NCI-H82 treated with DMSO at 0.1 percent for 48 hours (cell line): Measurements from ENCODE around the gene ITPR2.
"Not testable (repeated sequence)": the region's sequence is repeated elsewhere in the genome, so short reads cannot be mapped to it uniquely, and the experiment has no call there.

Experiments used
- DNase-seq: peaks from one replicate; lab custom pipeline; 2025; ENCODE audit not compliant: unreplicated experiment; lab: John Stamatoyannopoulos, UW

ITPR2 gene

DNA sequence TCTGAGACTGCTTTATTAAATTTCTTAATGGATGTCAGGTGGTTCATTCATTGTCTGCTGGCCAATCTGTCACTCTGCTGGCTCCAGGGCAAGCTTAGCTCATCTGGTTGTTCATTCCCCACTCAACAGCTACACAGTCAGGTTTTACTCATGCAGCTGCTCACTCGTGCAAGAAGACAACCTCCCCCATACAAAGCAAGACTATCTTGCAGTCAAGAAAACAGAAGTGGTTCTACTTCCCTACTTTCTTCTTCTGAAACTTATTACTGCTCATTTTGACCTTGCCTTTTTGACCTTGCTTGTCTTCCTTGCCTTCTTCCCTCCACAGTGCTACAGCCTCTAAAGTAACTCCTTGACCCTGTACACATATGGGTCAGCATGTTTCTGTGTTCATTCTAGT, 359.7 kb downstream of the ITPR2 start:
- DNase-seq, result no peak

DNA sequence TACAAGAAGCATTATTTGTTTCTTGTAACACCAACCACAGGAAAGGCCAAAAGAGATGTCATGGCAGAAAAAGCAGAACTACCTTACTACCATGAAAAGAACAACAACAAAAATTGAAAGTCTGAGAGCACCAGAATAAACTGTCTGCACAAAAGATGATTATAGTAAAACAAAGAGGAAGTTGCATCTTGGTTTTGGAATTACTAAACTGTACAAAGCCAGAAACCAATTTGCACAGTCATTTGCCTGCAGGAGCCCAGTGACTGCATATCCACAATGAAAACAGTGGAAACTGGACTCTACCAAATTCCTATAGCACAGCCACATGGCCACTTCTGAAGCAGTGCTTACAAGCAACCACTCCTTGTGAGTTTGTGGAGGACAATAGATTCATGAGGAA, 361.4 kb downstream of the ITPR2 start:
- DNase-seq, result no peak

DNA sequence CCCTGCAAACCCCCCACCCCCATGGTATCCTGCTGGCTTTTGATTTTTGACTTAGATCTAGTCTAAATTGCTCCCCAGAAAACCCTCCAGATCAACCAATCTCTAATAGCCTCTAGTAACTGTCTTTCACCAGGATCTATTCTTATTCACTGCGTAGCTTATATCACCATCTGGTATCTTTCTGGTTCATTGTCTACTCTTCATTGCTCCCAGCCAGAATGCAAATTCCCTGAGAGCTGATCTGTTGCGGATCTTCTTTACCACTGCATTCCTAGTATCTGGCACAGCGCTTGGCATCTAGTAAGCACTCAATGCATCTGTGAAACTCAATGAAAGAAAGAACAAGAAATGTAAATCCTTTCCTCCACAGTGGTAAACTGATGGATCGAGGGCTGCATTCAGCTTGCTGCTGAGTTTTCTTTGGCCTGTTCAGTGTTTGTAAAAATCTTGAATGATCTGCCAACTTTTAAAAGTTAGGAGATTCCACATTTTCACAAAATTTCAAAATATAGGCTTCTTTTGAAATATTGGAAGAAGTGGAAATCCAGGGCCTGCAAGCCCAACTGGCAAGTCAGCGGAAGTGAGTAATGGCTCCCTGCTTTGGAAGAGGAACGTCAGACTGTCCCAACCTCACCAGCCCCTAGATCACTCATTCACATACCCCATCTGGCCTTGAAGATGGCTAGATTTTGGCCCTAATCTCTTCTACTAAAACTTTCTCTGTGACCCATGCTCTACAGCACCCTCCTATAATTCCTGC, 363.4 kb downstream of the ITPR2 start:
- no peak for DNase-seq

DNA sequence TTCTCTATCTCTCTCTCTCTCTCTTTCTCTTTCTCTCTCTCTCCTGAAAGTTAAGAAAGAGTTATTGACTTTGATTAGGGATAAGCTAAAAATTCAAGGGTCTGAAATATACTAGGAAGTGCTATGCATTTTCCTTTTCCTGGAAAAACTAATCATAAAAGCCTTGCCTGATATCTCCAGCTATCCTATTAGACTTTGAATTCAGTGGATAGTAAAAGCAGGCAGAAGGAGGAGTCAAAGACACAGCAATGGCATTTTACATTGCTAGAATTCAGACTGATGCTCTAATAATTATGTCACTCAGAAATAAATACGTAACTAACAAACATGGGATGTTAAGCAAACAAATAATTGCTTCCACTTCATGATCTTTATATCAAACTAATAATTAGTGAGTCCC, 365.6 kb downstream of the ITPR2 start:
- no peak for DNase-seq

DNA sequence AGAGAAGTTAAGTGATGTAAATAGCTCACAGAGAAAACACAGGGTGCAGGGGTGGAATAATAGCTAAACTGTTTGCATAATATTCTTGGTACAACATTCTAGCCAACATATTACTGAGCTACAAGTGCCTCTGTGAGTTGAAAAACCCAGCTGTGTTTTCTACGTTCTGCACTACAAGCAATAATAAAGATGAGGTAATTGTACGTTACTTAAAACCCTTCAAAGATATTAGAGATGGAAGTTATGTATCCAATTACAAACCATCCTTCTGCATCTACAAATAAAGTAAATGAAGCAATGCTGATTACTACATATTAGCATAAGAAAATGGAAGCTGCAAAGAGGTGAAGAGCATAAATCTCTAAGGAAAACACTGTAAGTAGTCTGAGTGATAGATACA, 366.3 kb downstream of the ITPR2 start:
- DNase-seq, result no peak

DNA sequence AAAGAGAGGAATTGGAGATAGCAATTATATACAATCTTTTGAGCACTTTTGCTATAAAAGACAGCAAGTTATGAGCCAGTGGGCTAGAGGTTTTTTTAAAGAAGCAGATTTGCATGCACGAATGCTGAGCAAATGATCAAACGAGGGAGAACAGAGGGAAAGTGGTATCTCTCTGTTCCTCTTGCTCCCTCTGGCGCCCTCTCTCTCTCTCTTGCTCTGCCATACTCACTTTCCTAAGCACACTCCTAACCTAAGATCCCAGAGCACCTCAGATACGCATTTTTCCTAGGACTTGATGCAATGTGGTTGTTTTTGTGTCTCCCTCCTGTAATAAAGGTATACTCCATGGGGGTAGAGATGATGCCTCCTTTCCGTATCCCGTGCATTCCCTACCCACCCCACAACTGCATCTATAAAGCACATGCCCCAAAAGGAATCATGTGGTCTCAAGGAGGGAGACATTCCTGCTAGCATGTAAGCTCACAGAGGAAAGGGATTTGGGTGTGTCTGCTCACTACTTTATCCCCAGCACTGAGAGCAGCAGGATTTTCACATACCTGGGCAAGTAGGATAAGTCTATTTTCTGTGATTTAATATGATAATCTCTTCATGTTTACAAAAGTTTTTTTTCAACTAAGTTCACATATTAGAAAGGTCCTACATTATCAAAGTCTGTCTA, 367.4 kb downstream of the ITPR2 start:
- DNase-seq, result no peak

DNA sequence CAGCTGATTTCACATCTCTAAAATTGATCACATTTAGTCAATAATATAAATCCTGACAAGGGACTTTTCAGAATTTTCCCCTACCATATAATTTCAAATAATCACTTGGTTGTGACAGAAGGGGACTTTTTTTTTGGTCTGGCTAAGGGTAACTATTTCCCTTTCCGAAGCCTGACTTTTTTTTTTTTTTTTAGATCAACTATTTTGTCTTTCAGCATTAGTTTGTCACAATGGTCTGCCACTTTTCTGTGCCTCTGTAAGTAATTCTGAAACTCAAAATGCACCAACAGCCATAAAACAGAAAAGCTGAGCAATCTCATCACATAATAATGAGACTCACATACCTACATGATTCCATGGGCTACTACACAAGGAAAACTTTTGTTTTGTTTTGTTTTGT, 371.2 kb downstream of the ITPR2 start:
- no peak for DNase-seq

DNA sequence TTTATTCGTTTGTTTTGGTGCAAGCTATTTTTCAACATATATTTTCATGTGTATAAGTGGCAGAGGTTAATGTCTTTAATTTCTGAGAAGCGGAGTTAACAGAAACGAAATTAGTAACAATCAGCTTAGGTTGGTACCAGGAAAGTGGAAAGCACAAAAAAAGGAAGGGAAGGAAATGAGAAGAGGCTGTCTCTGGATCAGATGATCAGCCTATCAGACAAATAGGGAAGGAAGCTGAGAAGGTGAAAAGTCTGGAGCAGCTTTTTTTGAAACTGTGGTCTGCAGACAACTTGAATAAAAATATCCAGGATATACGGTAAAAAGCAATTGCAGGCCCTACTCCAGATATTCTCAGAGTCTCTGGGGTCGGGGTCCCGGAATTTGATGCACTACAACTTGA, 372.6 kb downstream of the ITPR2 start:
- no peak for DNase-seq

DNA sequence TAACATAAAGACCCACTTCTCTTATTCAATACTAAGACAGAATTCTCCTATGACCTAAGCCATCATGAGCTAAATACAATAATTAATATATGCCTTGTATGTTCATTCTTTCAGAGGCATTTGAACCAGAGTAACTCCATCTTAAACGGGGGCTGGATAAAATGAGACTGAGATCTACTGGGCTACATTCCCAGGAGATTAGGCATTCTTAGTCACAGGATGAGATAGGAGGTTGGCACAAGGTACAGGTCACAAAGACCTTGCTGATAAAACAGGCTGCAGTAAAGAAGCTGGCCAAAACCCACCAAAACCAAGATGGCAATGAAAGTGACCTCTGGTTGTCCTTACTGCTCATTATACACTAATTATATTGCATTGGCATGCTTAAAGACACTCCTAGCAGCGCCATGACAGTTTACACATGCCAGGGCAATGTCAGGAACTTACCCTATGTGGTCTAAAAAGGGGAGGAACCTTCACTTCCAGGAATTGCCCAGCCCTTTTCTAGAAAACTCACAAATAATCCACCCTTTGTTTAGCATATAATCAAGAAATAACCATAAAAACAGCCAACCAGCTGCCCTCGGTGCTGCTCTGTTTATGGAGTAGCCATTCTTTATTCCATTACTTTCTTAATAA, 376.9 kb downstream of the ITPR2 start:
- no peak for DNase-seq

DNA sequence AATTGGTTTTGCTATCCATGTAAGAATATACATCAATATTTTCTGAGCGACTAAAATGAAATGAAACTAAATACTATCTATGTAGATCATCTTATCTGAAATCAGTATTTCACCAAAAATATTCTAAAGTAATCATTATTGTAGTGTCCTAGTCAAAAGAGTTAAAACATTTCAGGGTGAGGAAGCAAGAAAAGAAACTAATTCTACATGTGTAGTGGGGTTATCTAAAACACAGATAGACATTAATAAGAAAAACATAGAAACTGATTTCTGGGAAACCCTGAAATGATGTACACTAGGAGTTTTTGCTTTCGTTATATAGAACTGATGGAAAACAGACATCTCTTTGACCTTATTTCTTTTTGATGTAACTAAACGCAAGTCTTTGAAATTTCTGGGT, 379.7 kb downstream of the ITPR2 start:
- DNase-seq, result no peak

DNA sequence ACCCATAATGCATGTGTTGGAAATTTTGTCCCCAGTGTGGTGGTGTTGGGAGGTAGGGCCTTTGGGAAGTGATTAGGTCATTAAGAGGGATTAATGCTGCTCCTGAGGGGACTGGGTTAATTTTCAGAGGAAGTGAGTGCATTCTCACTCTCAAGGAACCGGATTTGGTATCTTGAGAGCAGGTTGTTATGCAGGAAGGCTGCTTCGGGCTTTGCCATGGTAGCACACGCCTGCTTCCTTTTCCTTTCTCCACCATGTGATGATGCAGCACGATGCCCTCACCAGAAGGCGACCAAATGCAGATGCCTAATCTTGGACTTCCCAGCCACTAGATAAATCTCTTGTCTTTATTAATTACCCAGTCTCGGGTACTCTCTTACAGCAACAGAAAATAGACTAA, 380.5 kb downstream of the ITPR2 start:
- peak; percentile 41 for DNase-seq

DNA sequence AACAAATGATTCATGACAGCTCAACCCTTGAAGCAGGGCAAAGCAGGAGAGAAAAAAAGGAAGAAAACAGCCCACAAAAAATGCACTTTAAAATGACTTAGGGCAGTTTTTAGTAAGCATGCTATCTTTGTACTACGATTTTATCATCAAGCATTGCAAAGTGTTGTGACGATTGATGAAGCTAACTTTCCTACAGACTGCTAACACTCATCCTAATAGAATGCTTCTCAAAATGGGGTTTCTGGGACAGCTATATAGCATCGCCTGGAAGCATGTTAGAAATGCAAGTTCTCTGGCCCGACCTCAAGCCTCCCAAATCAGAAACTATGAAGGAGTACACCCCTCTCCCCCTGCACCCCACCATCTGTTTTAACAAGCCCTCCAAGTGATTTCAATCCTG, 381.2 kb downstream of the ITPR2 start:
- no peak for DNase-seq

DNA sequence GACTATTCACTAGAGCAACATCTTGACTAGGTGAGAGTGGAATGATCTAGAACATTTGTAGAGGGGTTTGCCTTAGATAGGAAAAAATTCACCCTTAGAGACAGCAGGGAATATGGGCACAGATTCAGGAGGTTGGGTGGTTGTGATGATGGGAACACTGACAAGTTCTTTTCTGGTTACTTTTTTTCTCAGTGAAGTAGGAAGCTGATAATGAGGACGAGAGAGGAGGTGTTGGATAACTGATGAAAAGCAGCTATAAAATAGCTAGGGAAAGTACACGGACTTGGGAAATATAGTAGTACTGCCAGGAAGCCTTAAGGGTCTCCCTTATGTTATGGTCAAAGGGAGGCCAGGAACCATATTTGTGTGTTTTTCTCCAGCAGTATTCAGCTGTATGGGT, 387.1 kb downstream of the ITPR2 start:
- DNase-seq, result no peak

DNA sequence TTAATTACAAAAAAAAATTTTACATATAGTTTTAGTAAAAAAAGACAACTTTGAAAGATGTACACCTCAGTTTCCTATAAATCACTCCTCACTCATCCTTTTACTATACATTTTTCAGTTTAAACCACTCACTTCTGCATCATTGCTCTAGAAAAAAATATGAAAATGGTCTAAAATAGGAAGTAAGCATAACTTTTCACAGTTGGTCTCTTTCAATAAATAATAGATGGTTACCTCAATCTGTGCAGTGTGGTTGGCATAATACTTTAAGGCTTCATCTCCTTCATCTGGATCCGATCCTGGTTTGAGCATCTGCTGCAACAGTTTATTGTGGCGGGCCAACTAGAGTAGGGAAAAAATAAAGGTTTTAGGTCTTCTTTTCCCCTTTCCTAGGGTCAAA, 389.7 kb downstream of the ITPR2 start:
- no peak for DNase-seq

DNA sequence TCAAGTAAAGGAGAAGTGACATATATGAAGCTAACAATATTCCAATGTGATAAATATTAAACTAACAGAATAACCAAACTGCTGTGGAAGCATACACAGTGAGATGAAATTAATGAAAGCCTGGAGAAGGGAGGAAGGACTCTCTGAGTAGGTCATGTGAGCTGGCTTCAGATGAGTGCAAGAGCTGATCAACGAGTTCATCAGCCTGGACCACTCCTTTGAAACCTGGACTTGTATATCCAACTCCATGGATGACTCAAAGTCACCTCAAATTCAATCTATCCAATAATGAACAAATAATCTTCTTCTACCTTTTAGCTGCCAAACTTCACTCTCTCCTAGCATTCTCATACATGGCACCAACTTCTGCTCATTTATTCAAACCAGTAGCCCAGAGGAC, 391.6 kb downstream of the ITPR2 start:
- no peak for DNase-seq

DNA sequence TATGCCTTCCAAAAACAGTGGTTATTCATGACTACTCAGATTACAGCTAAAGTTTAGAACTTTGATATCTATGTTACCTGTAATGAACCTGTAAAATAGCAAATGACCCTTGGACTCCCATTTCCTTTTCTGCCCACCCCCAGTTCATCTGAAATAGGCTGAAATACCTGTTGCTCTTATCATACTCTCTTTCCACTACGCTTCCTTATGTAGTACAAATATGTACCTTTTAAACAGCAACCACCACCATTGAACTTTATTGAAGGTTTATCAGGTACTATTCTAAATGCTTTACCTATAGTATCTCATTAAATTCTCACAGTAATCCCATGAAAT, 398.0 kb downstream of the ITPR2 start:
- DNase-seq, result no peak

DNA sequence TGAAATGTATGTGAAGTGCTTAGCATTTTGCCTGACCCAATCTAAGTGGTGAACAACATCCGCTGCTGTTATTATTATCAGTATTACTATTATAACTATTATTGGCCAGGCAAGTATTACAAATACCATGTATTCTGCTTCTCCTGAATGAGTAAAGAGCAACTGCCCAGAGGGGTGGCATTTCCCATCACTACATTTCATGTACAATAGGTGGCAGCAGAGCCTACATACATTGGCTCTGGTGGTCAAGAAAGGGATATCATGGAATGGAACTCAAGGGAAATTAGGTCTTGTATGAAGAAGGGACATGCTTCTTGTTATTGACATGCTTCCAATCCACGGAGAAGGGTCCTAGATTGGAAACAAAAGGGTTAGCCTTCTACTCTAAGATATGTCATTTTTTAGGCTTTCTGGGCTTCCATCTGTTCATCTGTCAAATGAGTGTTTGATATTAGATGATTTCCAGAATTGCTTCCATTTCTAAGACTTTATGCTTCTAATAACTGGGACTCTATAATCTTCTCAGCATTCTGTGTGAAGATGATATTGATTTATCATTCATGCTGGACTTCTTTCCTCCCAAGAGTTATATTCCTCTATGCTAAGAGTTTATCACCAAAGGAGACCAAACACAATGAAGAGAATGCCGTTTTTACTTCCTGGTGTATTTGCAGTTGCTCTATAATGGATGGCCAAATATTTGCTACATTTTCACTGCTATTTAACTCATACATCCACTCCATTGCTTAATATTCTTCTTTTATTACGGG, 398.5 kb downstream of the ITPR2 start:
- DNase-seq, result peak; percentile 44

DNA sequence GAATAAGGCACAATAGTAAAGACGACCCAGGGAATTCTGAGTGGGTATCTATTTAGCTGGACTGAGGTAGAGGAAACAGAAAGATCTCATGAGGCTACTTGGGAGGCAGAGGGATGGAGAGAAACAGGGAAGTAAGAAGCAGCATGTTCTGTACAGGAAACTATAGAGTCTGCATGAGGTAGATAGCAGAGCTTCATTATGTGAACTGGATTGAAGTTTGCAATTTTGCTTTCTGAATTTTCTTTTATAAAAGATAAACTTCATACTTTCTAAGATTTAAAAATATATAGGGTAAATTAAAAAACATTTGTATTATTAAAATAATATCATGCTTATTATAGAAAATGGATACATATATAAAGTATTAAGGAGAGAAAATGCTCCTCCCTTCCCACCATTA, 399.3 kb downstream of the ITPR2 start:
- not testable (repeated sequence) for DNase-seq

DNA sequence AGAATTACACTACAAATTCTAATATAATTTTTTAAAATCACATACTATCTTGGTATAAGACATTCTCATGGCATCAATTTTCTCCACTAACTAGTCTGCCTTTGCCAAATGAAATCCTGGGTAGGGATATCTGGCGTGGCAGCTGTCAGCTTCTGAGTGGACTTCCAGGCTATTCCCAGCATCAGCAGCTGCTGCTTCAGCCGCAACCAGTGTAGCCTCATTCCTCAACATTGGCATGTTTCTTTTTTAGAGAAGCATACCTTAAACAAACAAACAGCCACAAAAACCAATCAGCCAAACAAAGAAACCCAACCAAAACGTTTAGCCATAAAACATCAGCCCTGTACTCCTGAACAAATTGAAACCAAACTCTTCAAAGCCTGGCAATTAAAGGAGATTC, 401.8 kb downstream of the ITPR2 start:
- no peak for DNase-seq

DNA sequence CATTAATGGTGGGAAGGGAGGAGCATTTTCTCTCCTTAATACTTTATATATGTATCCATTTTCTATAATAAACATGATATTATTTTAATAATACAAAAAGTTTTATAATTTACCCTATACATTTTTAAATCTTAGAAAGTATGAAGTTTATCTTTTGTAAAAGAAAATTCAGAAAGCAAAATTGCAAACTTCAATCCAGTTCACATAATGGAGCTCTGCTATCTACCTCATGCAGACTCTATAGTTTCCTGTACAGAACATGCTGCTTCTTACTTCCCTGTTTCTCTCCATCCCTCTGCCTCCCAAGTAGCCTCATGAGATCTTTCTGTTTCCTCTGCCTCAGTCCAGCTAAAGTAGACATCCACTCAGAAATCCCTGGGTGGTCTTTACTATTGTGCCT, 402.4 kb downstream of the ITPR2 start:
- DNase-seq, result not testable (repeated sequence)

DNA sequence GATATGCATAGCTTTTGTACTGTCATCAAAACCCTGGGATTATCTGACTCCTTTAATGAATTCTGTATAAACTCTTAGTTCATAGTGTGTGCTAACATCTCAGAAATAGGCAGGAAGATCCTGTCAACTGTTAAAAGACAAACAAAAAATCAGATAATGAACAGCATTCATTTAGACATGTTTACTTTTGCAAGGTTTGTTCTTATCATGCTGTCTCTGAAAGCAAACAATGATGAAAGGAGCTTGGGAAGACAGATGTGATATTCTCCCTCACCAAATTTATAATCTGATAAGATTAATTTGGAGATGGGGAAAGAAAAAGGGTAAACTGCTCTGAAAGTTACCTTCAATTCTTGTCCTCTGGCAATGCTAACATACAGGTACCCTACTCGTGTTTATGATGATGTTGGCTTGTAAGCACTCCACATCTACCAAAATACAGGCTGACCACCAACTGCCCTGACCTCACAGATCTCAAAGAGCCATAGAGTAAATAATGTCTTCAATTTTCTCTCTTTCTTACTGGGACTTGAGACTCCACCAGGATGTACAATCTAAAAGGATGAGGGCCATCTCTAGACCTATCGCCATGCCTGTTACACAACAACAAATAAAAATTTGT, 403.8 kb downstream of the ITPR2 start:
- no peak for DNase-seq
